Sigmoid colon (tissue), 7 donors: ENCODE results near the gene B4GALNT3. TPM values are rescaled to one million over a fixed set of nuclear protein-coding genes. Genes with fewer than 3 reads are reported as not detected.
"Not testable (repeated sequence)": the region's sequence is repeated elsewhere in the genome, so short reads cannot be mapped to it uniquely, and the experiment has no call there.

Experiments
- DNase-seq: peaks from one replicate; pipeline ENCODE4 v3.0.0-alpha.2; 2019
- H3K27ac ChIP-seq, 4 donors: fragments of 200-600 bp; sonication (generic); one replicate each; pipeline ENCODE4 v1.5.1; 2016 to 2019; ENCODE audit warnings: mild to moderate bottlenecking in 1 of 4
- H3K27me3 ChIP-seq, 3 donors: fragments of 200-600 bp; sonication (generic); one replicate each; pipeline ENCODE4 v1.5.1; 2019; ENCODE audit warnings: mild to moderate bottlenecking in 1 of 3
- H3K36me3 ChIP-seq, 4 donors: fragments of 200-600 bp; sonication (generic); one replicate each; pipeline ENCODE4 v1.5.1; 2016 to 2019
- H3K4me1 ChIP-seq, 4 donors: fragments of 200-600 bp; sonication (generic); one replicate each; pipeline ENCODE4 v1.5.1; 2017 to 2019
- H3K4me3 ChIP-seq, 4 donors: fragments of 200-600 bp; sonication (generic); one replicate each; pipeline ENCODE4 v1.5.1; 2017 to 2019; ENCODE audit warnings: mild to moderate bottlenecking in 2 of 4, moderate library complexity in 1 of 4
- H3K9me3 ChIP-seq, 4 donors: fragments of 200-600 bp in 3 of 4; sonication (generic) in 3 of 4; one replicate each; pipeline versions ENCODE4 v1.5.1 to v1.6.1; 2013 to 2019
- EP300 ChIP-seq, 4 donors: sonication (generic); formaldehyde crosslinking; IDR thresholded peaks; one replicate each; pipeline ENCODE4 v1.6.1; 2017; ENCODE audit warnings: antibody characterized with exemption in 4 of 4
- POLR2A ChIP-seq, 2 donors: fragments of 450-650 bp; IDR thresholded peaks; one replicate each; pipeline ENCODE4 v1.6.1; 2016; ENCODE audit warnings: antibody characterized with exemption in 2 of 2, mild to moderate bottlenecking in 2 of 2, moderate library complexity in 2 of 2
- POLR2AphosphoS5 ChIP-seq, 4 donors: sonication (generic); formaldehyde crosslinking; IDR thresholded peaks; one replicate each; pipeline ENCODE4 v1.6.1; 2017; ENCODE audit warnings: antibody characterized with exemption in 4 of 4
- WGBS, 2 donors: extraction: QIAGEN DNeasy Blood & Tissue Kit; methylation state at CpG; one replicate each; pipeline ENCODE4 v1.1.7; 2013; 5-methylcytosine and 5-hydroxymethylcytosine counted together
- intact Hi-C: fragments of 100-400 bp; cut with DNase I; formaldehyde crosslinking; loops from one replicate; pipeline ENCODE4 v1.15.1; 2023
- polyA plus RNA-seq, 3 donors: library from polyadenylated mRNA; stranded (reverse); fragments of 200-250 nt; gene quantifications; one replicate each; pipeline ENCODE4 v1.2.3, GENCODE V29; 2013
- total RNA-seq, 4 donors: library from RNA; depleted of rRNA; stranded (reverse); fragments of >200 nt; gene quantifications; one replicate each; pipeline ENCODE4 v1.1.0, GENCODE V29; 2016
- TF ChIP-seq, protein P1 (sequence below), 4 experiments: fragments of 450-650 bp in 3 of 4; fragments of 200-600 bp in 1 of 4; IDR thresholded peaks; one replicate each; pipeline ENCODE4 v1.5.1; 2016 to 2019; ENCODE audit warnings: antibody characterized with exemption in 4 of 4, mild to moderate bottlenecking in 3 of 4, moderate library complexity in 2 of 4
- donor health status: healthy with polysubstance abuse.
- donor health status: Bipolar disorder and iron deficiency.
- donor health status: healthy.

Gene B4GALNT3
- total and polyA plus RNA-seq, 7 donors = under 0.01 to 74.2 (median 0.36) TPM

- H3K27me3 ChIP-seq = no peaks in the 10 kb centered on the region
- intact Hi-C loops = loop anchor here (1.0 to 10.0 kb wide), 3 partner anchors 238 to 1019 kb away; partner anchors contain the start of gene FBXL14
- 5 to 8% methylated on average over 39 of the region's 39 CpGs for WGBS, 2 donors
- H3K36me3 ChIP-seq = no peaks in the 10 kb centered on the region
- H3K27ac ChIP-seq = peak overlapping the region; percentile 52 to 64 (median 64)
- peak; percentile 87 for DNase-seq
- no peaks in the 10 kb centered on the region for H3K9me3 ChIP-seq
- TF ChIP-seq POLR2A (IDR thresholded peaks at IDR 0.05) = no peak
- no peak for TF ChIP-seq POLR2AphosphoS5 (IDR thresholded peaks at IDR 0.05)
- TF ChIP-seq, protein P1, sequence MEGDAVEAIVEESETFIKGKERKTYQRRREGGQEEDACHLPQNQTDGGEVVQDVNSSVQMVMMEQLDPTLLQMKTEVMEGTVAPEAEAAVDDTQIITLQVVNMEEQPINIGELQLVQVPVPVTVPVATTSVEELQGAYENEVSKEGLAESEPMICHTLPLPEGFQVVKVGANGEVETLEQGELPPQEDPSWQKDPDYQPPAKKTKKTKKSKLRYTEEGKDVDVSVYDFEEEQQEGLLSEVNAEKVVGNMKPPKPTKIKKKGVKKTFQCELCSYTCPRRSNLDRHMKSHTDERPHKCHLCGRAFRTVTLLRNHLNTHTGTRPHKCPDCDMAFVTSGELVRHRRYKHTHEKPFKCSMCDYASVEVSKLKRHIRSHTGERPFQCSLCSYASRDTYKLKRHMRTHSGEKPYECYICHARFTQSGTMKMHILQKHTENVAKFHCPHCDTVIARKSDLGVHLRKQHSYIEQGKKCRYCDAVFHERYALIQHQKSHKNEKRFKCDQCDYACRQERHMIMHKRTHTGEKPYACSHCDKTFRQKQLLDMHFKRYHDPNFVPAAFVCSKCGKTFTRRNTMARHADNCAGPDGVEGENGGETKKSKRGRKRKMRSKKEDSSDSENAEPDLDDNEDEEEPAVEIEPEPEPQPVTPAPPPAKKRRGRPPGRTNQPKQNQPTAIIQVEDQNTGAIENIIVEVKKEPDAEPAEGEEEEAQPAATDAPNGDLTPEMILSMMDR (IDR thresholded peaks at IDR 0.05) = peak; percentile 94 to 99 (median 97)
- no peak for TF ChIP-seq EP300 (IDR thresholded peaks at IDR 0.05)
- peak overlapping the region in 2 of 4 donors; percentile 12 to 13 for H3K4me3 ChIP-seq
- peaks cover 0 to 34% (median 30%) of the 10 kb centered on the region in 4 donors for H3K4me1 ChIP-seq
Observed at GRCh38 chr12:575948-576614, 116.3 kb downstream of the B4GALNT3 start.

DNA sequence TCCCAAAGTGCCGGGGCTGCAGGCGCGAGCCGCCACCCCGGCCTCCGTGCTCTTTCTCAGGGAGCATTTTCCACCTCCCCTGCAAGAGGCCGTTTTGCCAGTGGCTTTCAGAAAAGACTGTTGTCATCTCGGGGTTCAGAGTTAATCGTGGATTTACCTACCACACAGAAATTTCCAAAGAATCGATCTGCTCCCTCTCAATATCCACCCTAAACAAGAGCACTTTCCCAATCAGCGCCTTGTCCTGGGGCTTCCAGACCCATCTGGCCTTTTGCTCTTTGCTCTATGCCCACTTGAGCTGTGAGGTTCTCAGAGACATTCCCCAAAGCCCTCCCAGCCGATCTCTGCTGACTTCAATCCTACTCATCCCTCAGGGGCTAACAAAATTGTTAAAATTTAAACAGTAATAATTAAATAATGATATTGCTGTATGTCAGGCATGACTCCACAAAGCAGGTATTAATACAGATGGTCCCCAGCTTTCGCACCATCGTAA, 116.9 kb downstream of the B4GALNT3 start:
- H3K36me3 ChIP-seq = no peaks in the 10 kb centered on the region
- no peaks in the 10 kb centered on the region for H3K27me3 ChIP-seq
- TF ChIP-seq, protein P1 (IDR thresholded peaks at IDR 0.05) = no peak
- TF ChIP-seq POLR2A (IDR thresholded peaks at IDR 0.05) (no peak), EP300 (IDR thresholded peaks at IDR 0.05) (no peak), POLR2AphosphoS5 (IDR thresholded peaks at IDR 0.05) (no peak)
- intact Hi-C loops = loop anchor here (1.0 to 10.0 kb wide), 3 partner anchors 238 to 1018 kb away; partner anchors contain the start of gene FBXL14
- peaks cover 0 to 29% (median 24%) of the 10 kb centered on the region in 4 donors for H3K4me1 ChIP-seq
- peak overlapping the region in 2 of 4 donors; percentile 12 to 13 for H3K4me3 ChIP-seq
- peak; percentile 53 for DNase-seq
- peak overlapping the region; percentile 52 to 64 (median 64) for H3K27ac ChIP-seq
- 92 to 95% methylated on average over 14 of the region's 14 CpGs for WGBS, 2 donors
- H3K9me3 ChIP-seq = no peaks in the 10 kb centered on the region

DNA sequence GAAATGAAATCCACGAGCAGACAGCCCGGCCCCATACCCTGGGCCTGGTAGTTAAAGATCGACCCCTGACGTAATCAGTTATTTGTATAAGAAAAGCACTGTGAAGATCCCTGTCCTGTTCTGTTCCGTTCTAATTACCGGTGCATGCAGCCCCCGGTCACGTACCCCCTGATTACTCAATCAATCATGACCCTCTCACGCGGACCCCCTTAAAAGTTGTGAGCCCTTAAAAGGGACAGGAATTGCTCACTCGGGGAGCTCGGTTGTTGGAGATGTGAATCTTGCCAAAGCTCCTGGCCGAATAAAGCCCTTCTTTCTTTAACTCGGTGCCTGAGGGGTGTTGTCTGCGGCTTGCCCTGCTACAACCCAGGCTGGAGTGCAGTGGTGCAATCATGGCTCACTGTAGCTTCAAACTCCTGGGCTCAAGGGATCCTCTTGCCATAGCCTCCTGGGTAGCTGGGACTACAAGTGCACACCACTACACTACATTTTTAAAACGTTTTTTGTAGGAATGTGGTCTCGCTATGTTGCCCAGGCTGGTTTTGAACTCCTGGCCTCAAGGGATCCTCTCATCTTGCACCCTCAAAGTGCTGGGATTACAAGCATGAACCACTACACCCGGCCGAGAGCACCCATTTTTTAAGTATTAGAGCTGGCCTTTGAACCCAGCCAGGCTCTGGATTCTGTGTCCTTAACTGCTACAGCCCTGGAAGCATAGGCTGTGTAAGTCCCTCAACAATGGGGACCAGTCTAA, 118.4 kb downstream of the B4GALNT3 start:
- peaks cover 0 to 22% (median 17%) of the 10 kb centered on the region in 4 donors for H3K4me1 ChIP-seq
- WGBS, 2 donors = 88 to 90% methylated on average over 19 of the region's 19 CpGs
- intact Hi-C loops = loop anchor here (2.0 to 10.0 kb wide), 2 partner anchors 373 to 1017 kb away; partner anchors contain the start of gene FBXL14
- not testable (repeated sequence) for H3K27ac ChIP-seq, H3K27me3 ChIP-seq, H3K4me3 ChIP-seq, H3K9me3 ChIP-seq, H3K36me3 ChIP-seq
- peak; percentile 29 for DNase-seq

- no peak for TF ChIP-seq POLR2A (IDR thresholded peaks at IDR 0.05)
- TF ChIP-seq POLR2AphosphoS5 (IDR thresholded peaks at IDR 0.05) = no peak
- TF ChIP-seq, protein P1 (IDR thresholded peaks at IDR 0.05) = no peak
- no peak for TF ChIP-seq EP300 (IDR thresholded peaks at IDR 0.05)
- intact Hi-C loops = loop anchor here (10.0 kb wide), 1 partner anchor 1016 kb away; the partner anchor contains the start of gene FBXL14
- DNase-seq = peak; percentile 19
- WGBS, 2 donors = 70 to 72% methylated on average over 7 of the region's 7 CpGs
- no peaks in the 10 kb centered on the region for H3K36me3 ChIP-seq
- no peaks in the 10 kb centered on the region for H3K9me3 ChIP-seq
- peaks cover 0 to 22% (median 17%) of the 10 kb centered on the region in 4 donors for H3K4me1 ChIP-seq
- no peak overlapping the region for H3K27ac ChIP-seq
- no peaks in the 10 kb centered on the region for H3K27me3 ChIP-seq
- no peak overlapping the region for H3K4me3 ChIP-seq
Observed at GRCh38 chr12:578748-579419, 119.1 kb downstream of the B4GALNT3 start.
